ENCODE data around the gene DSEL. TPM values are rescaled to one million over a fixed set of nuclear protein-coding genes. Genes with fewer than 3 reads are reported as not detected.
A peak's percentile ranks its signal among the peaks of the same experiment; 100 is the strongest.

Gene DSEL
- total RNA-seq, 1 donor from 2014 or later: 2.7 TPM

- H3K4me1 Mint-ChIP-seq: peaks cover 27% of the 10 kb centered on the region
- no peaks in the 10 kb centered on the region for H3K36me3 Mint-ChIP-seq (ENCODE audit: low read depth)
- H3K4me3 Mint-ChIP-seq: no peak overlapping the region
- no peak overlapping the region for H3K27ac Mint-ChIP-seq (ENCODE audit: unreplicated experiment)
- DNase-seq (ENCODE audit: low read depth, low spot score): no peak
- TF ChIP-seq CTCF (conservative IDR thresholded peaks at IDR 0.05): no peak
- no peaks in the 10 kb centered on the region for H3K9me3 Mint-ChIP-seq
- peaks cover 15% of the 10 kb centered on the region for H3K27me3 Mint-ChIP-seq (ENCODE audit: low read depth)
Measured at GRCh38 chr18:67513280-67513679, 3.2 kb downstream of the DSEL start.

- Mint-ChIP-seq H3K9me3 (no peaks in the 10 kb centered on the region), H3K36me3 (ENCODE audit: low read depth) (no peaks in the 10 kb centered on the region), H3K27me3 (ENCODE audit: low read depth) (peaks cover 11% of the 10 kb centered on the region), H3K4me1 (peaks cover 21% of the 10 kb centered on the region), H3K27ac (ENCODE audit: unreplicated experiment) (peak overlapping the region; percentile 72), H3K4me3 (no peak overlapping the region)
- no peak for TF ChIP-seq CTCF (conservative IDR thresholded peaks at IDR 0.05)
- DNase-seq (ENCODE audit: low read depth, low spot score): no peak
Measured at GRCh38 chr18:67511840-67512239, 4.7 kb downstream of the DSEL start.

GRCh38 chr18:67510831-67511230, 5.7 kb downstream of the DSEL start:
- Mint-ChIP-seq H3K4me1 (peaks cover 19% of the 10 kb centered on the region), H3K27me3 (ENCODE audit: low read depth) (peaks cover 9% of the 10 kb centered on the region), H3K27ac (ENCODE audit: unreplicated experiment) (no peak overlapping the region), H3K9me3 (no peaks in the 10 kb centered on the region), H3K36me3 (ENCODE audit: low read depth) (no peaks in the 10 kb centered on the region), H3K4me3 (no peak overlapping the region)
- no peak for DNase-seq (ENCODE audit: low read depth, low spot score)
- TF ChIP-seq CTCF (conservative IDR thresholded peaks at IDR 0.05): no peak

GRCh38 chr18:67509741-67510391, 6.7 kb downstream of the DSEL start:
- Mint-ChIP-seq H3K27ac (ENCODE audit: unreplicated experiment) (no peak overlapping the region), H3K4me3 (no peak overlapping the region), H3K27me3 (ENCODE audit: low read depth) (no peaks in the 10 kb centered on the region), H3K9me3 (no peaks in the 10 kb centered on the region), H3K36me3 (ENCODE audit: low read depth) (no peaks in the 10 kb centered on the region), H3K4me1 (peaks cover 10% of the 10 kb centered on the region)
- DNase-seq (ENCODE audit: low read depth, low spot score): no peak
- no peak for TF ChIP-seq CTCF (conservative IDR thresholded peaks at IDR 0.05)

- Mint-ChIP-seq H3K27me3 (ENCODE audit: low read depth) (no peaks in the 10 kb centered on the region), H3K27ac (ENCODE audit: unreplicated experiment) (no peak overlapping the region), H3K4me1 (peaks cover 10% of the 10 kb centered on the region), H3K9me3 (no peaks in the 10 kb centered on the region), H3K36me3 (ENCODE audit: low read depth) (no peaks in the 10 kb centered on the region), H3K4me3 (no peak overlapping the region)
- no peak for DNase-seq (ENCODE audit: low read depth, low spot score)
- TF ChIP-seq CTCF (conservative IDR thresholded peaks at IDR 0.05): no peak
Measured at GRCh38 chr18:67508146-67508545, 8.4 kb downstream of the DSEL start.

All from neural crest cell (in vitro differentiated cells).